ENCODE measurements around the gene GRWD1.
"Not testable (repeated sequence)": the region's sequence is repeated elsewhere in the genome, so short reads cannot be mapped to it uniquely, and the experiment has no call there.

Gene GRWD1

DNA sequence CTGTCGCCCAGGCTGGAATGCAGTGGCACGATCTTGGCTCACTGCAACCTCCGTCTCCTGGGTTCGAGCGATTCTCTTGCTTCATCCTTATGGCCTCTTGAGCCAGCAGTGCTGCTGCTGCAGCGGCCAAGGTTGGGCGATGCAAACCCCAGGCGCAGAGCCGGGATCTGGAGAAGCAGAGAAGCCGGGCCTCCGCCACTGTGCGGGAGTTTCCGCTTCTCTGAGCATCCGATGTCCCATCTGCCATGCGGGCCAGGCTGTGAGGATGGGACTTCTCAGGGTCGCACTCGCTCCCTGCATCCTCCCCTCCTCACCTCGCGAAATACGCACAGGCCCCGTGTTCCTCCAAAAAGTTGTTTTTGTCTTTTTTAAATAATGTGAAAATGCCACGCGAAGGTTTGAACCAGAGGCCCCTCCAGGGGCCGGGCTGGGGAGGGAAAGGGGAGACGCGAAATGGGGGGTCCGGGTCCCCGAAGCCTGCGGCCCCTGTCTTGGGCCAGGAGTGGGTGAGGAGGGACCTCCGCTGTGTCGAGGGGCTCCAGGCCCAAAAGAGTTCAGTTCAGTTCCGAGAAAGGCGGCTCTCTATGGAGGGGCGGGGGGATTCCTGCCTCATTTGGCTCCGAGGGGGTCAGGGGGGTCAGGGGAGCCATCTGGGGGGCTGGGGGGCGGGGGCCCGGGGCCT lies 39.3 kb downstream of the GRWD1 start:
- no peak for DNase-seq (ENCODE audit: low spot score)
- TF ChIP-seq, protein P1, sequence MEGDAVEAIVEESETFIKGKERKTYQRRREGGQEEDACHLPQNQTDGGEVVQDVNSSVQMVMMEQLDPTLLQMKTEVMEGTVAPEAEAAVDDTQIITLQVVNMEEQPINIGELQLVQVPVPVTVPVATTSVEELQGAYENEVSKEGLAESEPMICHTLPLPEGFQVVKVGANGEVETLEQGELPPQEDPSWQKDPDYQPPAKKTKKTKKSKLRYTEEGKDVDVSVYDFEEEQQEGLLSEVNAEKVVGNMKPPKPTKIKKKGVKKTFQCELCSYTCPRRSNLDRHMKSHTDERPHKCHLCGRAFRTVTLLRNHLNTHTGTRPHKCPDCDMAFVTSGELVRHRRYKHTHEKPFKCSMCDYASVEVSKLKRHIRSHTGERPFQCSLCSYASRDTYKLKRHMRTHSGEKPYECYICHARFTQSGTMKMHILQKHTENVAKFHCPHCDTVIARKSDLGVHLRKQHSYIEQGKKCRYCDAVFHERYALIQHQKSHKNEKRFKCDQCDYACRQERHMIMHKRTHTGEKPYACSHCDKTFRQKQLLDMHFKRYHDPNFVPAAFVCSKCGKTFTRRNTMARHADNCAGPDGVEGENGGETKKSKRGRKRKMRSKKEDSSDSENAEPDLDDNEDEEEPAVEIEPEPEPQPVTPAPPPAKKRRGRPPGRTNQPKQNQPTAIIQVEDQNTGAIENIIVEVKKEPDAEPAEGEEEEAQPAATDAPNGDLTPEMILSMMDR (IDR thresholded peaks at IDR 0.05; ENCODE audit: extremely low read depth, missing control alignments), result no peak

DNA sequence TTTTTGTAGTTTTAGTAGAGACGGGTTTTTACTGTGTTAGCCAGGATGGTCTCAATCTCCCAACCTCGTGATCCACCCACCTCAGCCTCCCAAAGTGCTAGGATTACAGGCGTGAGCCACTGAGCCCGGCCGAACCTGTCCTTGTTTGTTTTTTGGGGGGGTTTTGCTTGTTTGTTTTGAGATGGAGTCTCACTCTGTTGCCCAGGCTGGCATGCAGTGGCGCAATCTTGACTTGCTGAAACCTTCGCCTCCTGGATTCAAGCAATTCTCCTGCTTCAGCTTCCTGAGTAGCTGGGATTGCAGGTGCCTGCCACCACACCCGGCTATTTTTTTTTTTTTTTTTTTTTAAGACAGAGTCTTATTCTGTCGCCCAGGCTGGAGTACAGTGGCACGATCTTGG lies 40.9 kb downstream of the GRWD1 start:
- DNase-seq (ENCODE audit: low spot score), result not testable (repeated sequence)

DNA sequence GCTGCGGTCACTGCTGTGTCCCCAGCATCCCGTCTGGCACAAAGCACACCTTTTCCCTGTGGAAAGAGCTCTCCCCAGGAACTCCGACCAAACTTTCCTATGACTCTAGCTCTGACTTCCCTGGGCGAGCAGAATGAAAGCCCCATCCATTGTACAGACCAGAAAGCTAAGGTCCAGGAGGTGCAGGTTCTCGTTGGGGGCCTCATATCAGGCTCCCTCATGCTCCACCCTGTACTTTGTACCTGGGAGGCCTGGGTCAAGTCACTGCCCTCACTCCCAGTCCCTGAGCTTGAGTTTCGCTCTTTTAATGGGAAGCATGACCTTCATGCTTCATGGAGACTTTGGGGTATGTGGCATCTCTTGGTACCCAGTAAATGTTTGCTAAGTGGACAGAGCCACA lies 41.8 kb downstream of the GRWD1 start:
- no peak for DNase-seq (ENCODE audit: low spot score)
- TF ChIP-seq, protein P1 (IDR thresholded peaks at IDR 0.05; ENCODE audit: extremely low read depth, missing control alignments), result no peak

DNA sequence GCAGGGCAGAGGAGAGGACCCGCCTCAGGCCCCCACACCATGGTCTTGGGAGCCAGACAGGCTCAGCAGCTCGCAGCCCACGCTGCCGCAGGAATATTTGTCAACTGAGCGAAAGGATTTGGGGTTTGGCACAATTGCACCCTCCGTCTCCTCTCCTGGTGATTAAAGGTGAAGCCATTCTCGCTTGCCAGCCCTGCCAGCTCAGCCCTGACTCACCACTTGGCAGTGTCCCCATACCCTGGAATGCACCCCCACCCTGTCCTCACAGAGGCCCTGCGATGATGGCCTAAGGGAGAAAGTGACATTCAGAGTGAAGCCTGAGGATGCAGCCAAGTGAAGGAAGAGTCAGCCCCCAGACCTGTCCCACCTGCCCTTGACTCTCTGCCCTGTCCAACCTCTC lies 42.2 kb downstream of the GRWD1 start:
- no peak for DNase-seq (ENCODE audit: low spot score)
- TF ChIP-seq, protein P1 (IDR thresholded peaks at IDR 0.05; ENCODE audit: extremely low read depth, missing control alignments), result no peak

DNA sequence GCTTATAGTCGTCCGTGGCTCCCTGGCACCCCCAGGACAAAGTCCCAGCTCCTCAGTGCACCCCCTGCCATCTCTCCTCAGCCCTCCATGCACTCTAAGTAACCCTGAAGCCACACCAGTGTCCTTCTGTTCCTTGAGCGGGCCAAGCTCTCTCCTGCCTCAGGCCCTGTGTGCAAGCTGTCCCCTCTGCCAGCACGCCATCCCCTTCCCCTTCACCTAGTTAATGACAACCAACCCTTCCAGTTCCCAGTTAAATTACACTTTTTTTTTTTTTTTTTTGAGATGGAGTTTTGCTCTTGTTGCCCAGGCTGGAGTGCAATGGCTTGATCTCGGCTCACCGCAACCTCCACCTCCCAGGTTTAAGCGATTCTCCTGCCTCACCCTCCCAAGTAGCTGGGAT lies 42.7 kb downstream of the GRWD1 start:
- DNase-seq (ENCODE audit: low spot score), result not testable (repeated sequence)

DNA sequence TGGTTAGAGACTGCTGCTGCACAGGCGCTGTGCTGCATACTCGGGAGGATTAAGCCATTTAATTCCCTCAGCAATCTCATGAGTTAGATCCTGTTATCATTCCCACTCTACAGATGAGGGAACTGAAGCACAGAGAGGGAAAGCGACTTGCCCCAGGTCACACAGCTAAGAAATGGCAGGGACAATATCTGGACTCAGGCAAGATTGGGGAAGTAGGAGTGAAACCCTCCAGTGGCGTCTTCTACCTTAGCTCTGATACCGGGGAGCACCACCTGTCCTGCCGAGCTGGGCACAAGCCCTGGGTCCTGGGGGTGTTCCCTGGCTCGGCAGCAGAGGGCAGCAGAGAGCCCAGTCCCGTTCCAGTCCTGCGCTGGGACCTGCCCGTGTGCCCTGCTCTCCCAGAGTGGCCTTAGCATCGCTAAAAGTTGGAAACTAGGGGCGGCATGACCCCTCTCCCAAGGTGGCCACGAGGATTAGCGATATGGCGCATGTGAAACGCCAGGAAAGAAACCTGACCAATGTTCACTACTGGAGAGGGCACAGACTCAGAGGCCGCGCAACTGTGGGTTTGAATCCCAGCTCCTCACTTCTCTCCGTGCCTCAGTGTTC lies 43.9 kb downstream of the GRWD1 start:
- DNase-seq (ENCODE audit: low spot score), result peak; percentile 90
- TF ChIP-seq, protein P1 (IDR thresholded peaks at IDR 0.05; ENCODE audit: extremely low read depth, missing control alignments), result peak; percentile 95

DNA sequence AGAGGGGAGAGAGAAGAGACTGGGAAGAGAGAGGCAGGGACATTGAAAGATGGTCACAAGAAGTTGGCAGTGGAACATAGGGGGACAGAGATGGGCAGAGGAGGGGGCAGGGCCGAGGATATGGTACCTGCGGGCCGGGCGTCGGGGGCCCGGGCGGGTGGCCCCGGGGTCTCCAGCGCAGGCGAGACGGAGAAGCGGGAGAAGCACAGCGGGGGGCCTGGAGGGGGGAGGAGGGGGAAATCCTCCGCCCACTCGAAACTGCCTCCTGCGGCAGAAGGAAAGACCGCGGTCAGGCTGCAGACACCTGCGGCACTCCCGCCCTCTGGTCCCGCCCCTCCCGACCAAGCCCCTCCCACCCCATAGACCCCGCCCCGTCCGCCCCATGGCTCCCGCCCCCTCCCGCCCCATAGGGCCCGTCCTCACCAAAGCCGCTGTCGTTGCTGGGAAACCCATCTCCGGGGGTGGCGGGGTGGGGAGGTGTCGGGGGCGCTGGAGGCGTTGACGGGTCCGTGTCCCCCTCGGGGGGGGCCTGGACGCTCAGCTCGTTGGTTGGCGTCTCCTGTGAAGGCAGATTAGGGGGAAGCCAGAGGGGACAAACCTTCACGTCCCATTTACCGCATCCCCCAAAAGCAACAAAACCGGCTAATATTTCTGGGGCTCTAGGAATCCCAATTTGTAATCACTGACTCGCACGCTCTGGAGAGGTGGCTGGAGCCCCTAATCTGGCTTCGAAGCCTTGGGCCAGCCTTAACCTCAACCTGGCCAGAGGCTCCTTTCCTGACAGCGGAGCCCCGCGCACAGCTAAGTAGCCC lies 45.4 kb downstream of the GRWD1 start:
- TF ChIP-seq, protein P1 (IDR thresholded peaks at IDR 0.05; ENCODE audit: extremely low read depth, missing control alignments), result no peak
- DNase-seq (ENCODE audit: low spot score), result peak; percentile 97

DNA sequence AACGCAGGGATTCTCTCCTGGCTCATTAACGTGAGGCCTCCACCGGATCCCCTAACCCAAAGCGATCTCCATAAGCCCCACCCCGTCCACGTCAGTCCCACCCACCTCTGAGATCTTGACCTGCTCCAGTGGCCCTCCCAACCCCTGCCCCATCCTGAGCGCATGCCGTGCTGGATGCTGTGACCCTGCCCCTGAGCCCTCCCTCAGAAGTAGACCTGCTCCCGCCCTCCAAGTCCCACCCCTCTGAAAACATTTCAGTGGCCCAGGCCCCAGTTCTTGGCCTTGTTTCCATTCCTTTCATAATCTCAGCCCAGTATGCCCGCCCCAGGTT lies 46.0 kb downstream of the GRWD1 start:
- TF ChIP-seq, protein P1 (IDR thresholded peaks at IDR 0.05; ENCODE audit: extremely low read depth, missing control alignments), result no peak
- DNase-seq (ENCODE audit: low spot score), result no peak

Data from GM20000 (cell line).